Measurements from ENCODE around the gene VGLL4.

Gene VGLL4

GRCh38 chr3:11611341-11611799, 32.3 kb downstream of the VGLL4 start:
- no peak overlapping the region for H3K4me3 ChIP-seq (IDR thresholded peaks at IDR 0.05; ENCODE audit: insufficient read depth, low read depth, low read length)
- no peak overlapping the region for H3K4me2 ChIP-seq
- H3K4me1 ChIP-seq (ENCODE audit: low read depth, poor library complexity, severe bottlenecking): no peaks in the 10 kb centered on the region
- H3K79me2 ChIP-seq (ENCODE audit: insufficient read depth, low read depth): no peaks in the 10 kb centered on the region
- H2AFZ ChIP-seq (ENCODE audit: low read depth): no peak overlapping the region
- TF ChIP-seq, protein P1, sequence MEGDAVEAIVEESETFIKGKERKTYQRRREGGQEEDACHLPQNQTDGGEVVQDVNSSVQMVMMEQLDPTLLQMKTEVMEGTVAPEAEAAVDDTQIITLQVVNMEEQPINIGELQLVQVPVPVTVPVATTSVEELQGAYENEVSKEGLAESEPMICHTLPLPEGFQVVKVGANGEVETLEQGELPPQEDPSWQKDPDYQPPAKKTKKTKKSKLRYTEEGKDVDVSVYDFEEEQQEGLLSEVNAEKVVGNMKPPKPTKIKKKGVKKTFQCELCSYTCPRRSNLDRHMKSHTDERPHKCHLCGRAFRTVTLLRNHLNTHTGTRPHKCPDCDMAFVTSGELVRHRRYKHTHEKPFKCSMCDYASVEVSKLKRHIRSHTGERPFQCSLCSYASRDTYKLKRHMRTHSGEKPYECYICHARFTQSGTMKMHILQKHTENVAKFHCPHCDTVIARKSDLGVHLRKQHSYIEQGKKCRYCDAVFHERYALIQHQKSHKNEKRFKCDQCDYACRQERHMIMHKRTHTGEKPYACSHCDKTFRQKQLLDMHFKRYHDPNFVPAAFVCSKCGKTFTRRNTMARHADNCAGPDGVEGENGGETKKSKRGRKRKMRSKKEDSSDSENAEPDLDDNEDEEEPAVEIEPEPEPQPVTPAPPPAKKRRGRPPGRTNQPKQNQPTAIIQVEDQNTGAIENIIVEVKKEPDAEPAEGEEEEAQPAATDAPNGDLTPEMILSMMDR (conservative IDR thresholded peaks at IDR 0.05; ENCODE audit: low read depth, low read length): no peak
- H4K20me1 ChIP-seq (ENCODE audit: insufficient read depth): no peaks in the 10 kb centered on the region
- no peaks in the 10 kb centered on the region for H3K36me3 ChIP-seq (ENCODE audit: insufficient read depth)
- H3K9ac ChIP-seq: no peak overlapping the region
- no peaks in the 10 kb centered on the region for H3K27me3 ChIP-seq (ENCODE audit: insufficient read depth, low read depth)
- no peak overlapping the region for H3K27ac ChIP-seq

GRCh38 chr3:11610700-11611275, 32.9 kb downstream of the VGLL4 start:
- Histone ChIP-seq H3K79me2 (ENCODE audit: insufficient read depth, low read depth) (no peaks in the 10 kb centered on the region), H4K20me1 (ENCODE audit: insufficient read depth) (no peaks in the 10 kb centered on the region), H3K9ac (no peak overlapping the region), H3K4me1 (ENCODE audit: low read depth, poor library complexity, severe bottlenecking) (no peaks in the 10 kb centered on the region), H3K36me3 (ENCODE audit: insufficient read depth) (no peaks in the 10 kb centered on the region), H3K27ac (no peak overlapping the region), H3K4me3 (IDR thresholded peaks at IDR 0.05; ENCODE audit: insufficient read depth, low read depth, low read length) (no peak overlapping the region), H2AFZ (ENCODE audit: low read depth) (no peak overlapping the region), H3K4me2 (no peak overlapping the region), H3K27me3 (ENCODE audit: insufficient read depth, low read depth) (no peaks in the 10 kb centered on the region)
- TF ChIP-seq, protein P1 (conservative IDR thresholded peaks at IDR 0.05; ENCODE audit: low read depth, low read length): no peak

- no peak overlapping the region for H3K4me2 ChIP-seq
- no peak overlapping the region for H3K4me3 ChIP-seq (IDR thresholded peaks at IDR 0.05; ENCODE audit: insufficient read depth, low read depth, low read length)
- H2AFZ ChIP-seq (ENCODE audit: low read depth): no peak overlapping the region
- TF ChIP-seq, protein P1 (conservative IDR thresholded peaks at IDR 0.05; ENCODE audit: low read depth, low read length): no peak
- H3K9ac ChIP-seq: no peak overlapping the region
- H3K27me3 ChIP-seq (ENCODE audit: insufficient read depth, low read depth): no peaks in the 10 kb centered on the region
- H3K4me1 ChIP-seq (ENCODE audit: low read depth, poor library complexity, severe bottlenecking): no peaks in the 10 kb centered on the region
- H3K27ac ChIP-seq: no peak overlapping the region
- no peaks in the 10 kb centered on the region for H4K20me1 ChIP-seq (ENCODE audit: insufficient read depth)
- H3K79me2 ChIP-seq (ENCODE audit: insufficient read depth, low read depth): no peaks in the 10 kb centered on the region
- no peaks in the 10 kb centered on the region for H3K36me3 ChIP-seq (ENCODE audit: insufficient read depth)
Measured at GRCh38 chr3:11610044-11610671, 33.6 kb downstream of the VGLL4 start.

DNA sequence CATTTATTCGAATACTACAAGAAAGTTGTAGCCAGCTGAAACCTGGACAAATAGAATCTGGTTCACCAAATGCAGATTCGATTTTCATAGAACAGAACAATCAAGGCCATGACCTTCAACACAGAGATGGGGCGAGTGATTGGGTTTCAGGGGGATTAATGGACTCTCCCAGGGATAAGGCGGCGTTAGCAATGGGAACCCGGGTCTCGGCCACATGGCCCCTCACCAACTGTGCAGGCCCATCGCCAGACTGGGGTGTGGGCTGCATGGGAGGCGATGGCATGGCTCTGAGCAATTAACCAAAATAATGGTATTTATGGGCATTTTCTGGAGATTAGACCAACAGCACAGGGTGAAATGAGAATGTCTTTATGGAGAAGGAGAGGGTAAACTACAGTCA, 34.2 kb downstream of the VGLL4 start:
- Histone ChIP-seq H3K27me3 (ENCODE audit: insufficient read depth, low read depth) (no peaks in the 10 kb centered on the region), H3K4me3 (IDR thresholded peaks at IDR 0.05; ENCODE audit: insufficient read depth, low read depth, low read length) (no peak overlapping the region), H3K4me2 (no peak overlapping the region), H3K4me1 (ENCODE audit: low read depth, poor library complexity, severe bottlenecking) (no peaks in the 10 kb centered on the region), H4K20me1 (ENCODE audit: insufficient read depth) (no peaks in the 10 kb centered on the region), H3K9ac (no peak overlapping the region), H2AFZ (ENCODE audit: low read depth) (no peak overlapping the region), H3K27ac (no peak overlapping the region), H3K36me3 (ENCODE audit: insufficient read depth) (no peaks in the 10 kb centered on the region), H3K79me2 (ENCODE audit: insufficient read depth, low read depth) (no peaks in the 10 kb centered on the region)
- TF ChIP-seq, protein P1 (conservative IDR thresholded peaks at IDR 0.05; ENCODE audit: low read depth, low read length): no peak

Data from KMS-11 (cell line).